ENCODE results near the gene PBRM1.

Gene PBRM1

DNA sequence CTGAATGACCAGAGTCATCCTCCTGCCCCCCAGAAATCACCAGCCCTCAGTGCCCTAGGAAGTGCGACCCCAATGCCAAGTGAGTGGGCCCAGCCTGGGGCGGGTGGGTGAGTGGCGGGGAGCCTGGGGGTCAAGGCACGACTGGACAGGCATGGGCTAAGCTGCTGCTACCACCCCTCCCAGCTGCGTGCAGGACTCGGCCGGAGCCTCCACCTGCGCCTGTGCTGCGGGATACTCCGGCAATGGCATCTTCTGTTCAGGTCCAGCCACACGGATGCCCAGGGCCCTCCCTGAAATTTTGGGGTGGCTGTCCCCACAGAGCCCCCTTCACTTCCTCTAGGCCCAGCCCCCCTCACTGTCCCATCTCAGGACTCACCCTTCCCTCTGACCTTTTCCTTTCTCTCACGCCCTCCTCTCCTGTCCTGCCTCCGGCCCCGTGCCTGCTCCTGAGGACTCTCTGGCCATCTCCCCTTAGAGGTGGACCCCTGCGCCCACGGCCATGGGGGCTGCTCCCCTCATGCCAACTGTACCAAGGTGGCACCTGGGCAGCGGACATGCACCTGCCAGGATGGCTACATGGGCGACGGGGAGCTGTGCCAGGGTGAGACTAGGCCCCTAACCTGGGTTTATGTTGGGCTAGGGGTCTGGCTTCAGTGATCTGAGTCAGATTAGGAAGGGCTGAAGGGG is 169.1 kb downstream of the PBRM1 start:
- Histone ChIP-seq H4K20me1 (ENCODE audit: insufficient read depth, low read length) (no peaks in the 10 kb centered on the region), H3K9me2 (replicated peaks; ENCODE audit: insufficient read depth, low read length) (no peaks in the 10 kb centered on the region), H2AFZ (ENCODE audit: low read length) (no peak overlapping the region), H3K36me3 (replicated peaks; ENCODE audit: insufficient read depth, low read length) (no peaks in the 10 kb centered on the region), H3K4me1 (ENCODE audit: low read length) (no peaks in the 10 kb centered on the region), H3K27ac (ENCODE audit: low read length) (no peak overlapping the region), H3K9ac (ENCODE audit: low read length) (no peak overlapping the region), H3K27me3 (replicated peaks; ENCODE audit: insufficient read depth, low read length) (peaks cover 39% of the 10 kb centered on the region), H3K79me2 (ENCODE audit: low read length) (no peaks in the 10 kb centered on the region), H3F3A (ENCODE audit: insufficient read depth, low read length) (no peaks in the 10 kb centered on the region), H3K4me3 (ENCODE audit: low read length) (no peak overlapping the region), H3K9me3 (replicated peaks; ENCODE audit: insufficient read depth, low read length) (no peaks in the 10 kb centered on the region), H3K4me2 (ENCODE audit: low read depth, low read length) (no peak overlapping the region)
- TF ChIP-seq EZH2 (optimal IDR thresholded peaks at IDR 0.05; ENCODE audit: low read depth, low read length) = no peak
- TF ChIP-seq CTCF (IDR thresholded peaks at IDR 0.05; ENCODE audit: low read length) = no peak
- no peak for TF ChIP-seq EZH2phosphoT487 (IDR thresholded peaks at IDR 0.05; ENCODE audit: low read length)
- DNase-seq = no peak

GRCh38 chr3:52515192-52515591 is 170.5 kb downstream of the PBRM1 start:
- no peaks in the 10 kb centered on the region for H3K9me2 ChIP-seq (replicated peaks; ENCODE audit: insufficient read depth, low read length)
- TF ChIP-seq EZH2 (optimal IDR thresholded peaks at IDR 0.05; ENCODE audit: low read depth, low read length) = no peak
- no peak for TF ChIP-seq EZH2phosphoT487 (IDR thresholded peaks at IDR 0.05; ENCODE audit: low read length)
- no peak for TF ChIP-seq CTCF (IDR thresholded peaks at IDR 0.05; ENCODE audit: low read length)
- no peak overlapping the region for H2AFZ ChIP-seq (ENCODE audit: low read length)
- H3K36me3 ChIP-seq (replicated peaks; ENCODE audit: insufficient read depth, low read length) = no peaks in the 10 kb centered on the region
- no peak overlapping the region for H3K27ac ChIP-seq (ENCODE audit: low read length)
- no peak overlapping the region for H3K9ac ChIP-seq (ENCODE audit: low read length)
- no peak for DNase-seq
- no peaks in the 10 kb centered on the region for H3K9me3 ChIP-seq (replicated peaks; ENCODE audit: insufficient read depth, low read length)
- H3K27me3 ChIP-seq (replicated peaks; ENCODE audit: insufficient read depth, low read length) = peaks cover 39% of the 10 kb centered on the region
- H3K4me3 ChIP-seq (ENCODE audit: low read length) = no peak overlapping the region
- no peaks in the 10 kb centered on the region for H3K79me2 ChIP-seq (ENCODE audit: low read length)
- no peaks in the 10 kb centered on the region for H3F3A ChIP-seq (ENCODE audit: insufficient read depth, low read length)
- H3K4me2 ChIP-seq (ENCODE audit: low read depth, low read length) = no peak overlapping the region
- H4K20me1 ChIP-seq (ENCODE audit: insufficient read depth, low read length) = no peaks in the 10 kb centered on the region
- no peaks in the 10 kb centered on the region for H3K4me1 ChIP-seq (ENCODE audit: low read length)

DNA sequence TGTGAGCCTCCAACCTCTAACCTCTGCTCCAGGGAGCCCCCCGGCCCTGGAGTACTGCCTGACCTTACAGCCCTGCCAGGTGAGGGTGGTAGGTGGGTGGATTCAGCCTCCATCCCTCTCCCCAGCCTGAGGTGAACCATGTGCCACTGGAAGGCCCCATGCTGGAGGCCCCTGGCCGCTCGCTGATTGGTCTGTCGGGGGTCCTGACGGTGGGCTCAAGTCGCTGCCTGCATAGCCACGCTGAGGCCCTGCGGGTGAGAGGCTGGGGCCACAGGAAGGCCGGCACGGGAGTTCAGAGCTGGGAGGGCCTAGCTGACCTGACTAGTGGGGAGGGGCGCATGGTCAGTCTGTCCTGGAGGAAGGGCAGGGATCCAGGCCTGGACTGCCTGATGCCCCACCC is 171.1 kb downstream of the PBRM1 start:
- no peaks in the 10 kb centered on the region for H3F3A ChIP-seq (ENCODE audit: insufficient read depth, low read length)
- TF ChIP-seq EZH2phosphoT487 (IDR thresholded peaks at IDR 0.05; ENCODE audit: low read length) (no peak), EZH2 (optimal IDR thresholded peaks at IDR 0.05; ENCODE audit: low read depth, low read length) (no peak), CTCF (IDR thresholded peaks at IDR 0.05; ENCODE audit: low read length) (no peak)
- no peak overlapping the region for H3K9ac ChIP-seq (ENCODE audit: low read length)
- no peaks in the 10 kb centered on the region for H4K20me1 ChIP-seq (ENCODE audit: insufficient read depth, low read length)
- peaks cover 39% of the 10 kb centered on the region for H3K27me3 ChIP-seq (replicated peaks; ENCODE audit: insufficient read depth, low read length)
- H2AFZ ChIP-seq (ENCODE audit: low read length) = no peak overlapping the region
- no peaks in the 10 kb centered on the region for H3K9me3 ChIP-seq (replicated peaks; ENCODE audit: insufficient read depth, low read length)
- no peaks in the 10 kb centered on the region for H3K9me2 ChIP-seq (replicated peaks; ENCODE audit: insufficient read depth, low read length)
- H3K4me2 ChIP-seq (ENCODE audit: low read depth, low read length) = no peak overlapping the region
- no peak for DNase-seq
- H3K79me2 ChIP-seq (ENCODE audit: low read length) = no peaks in the 10 kb centered on the region
- no peak overlapping the region for H3K4me3 ChIP-seq (ENCODE audit: low read length)
- H3K4me1 ChIP-seq (ENCODE audit: low read length) = no peaks in the 10 kb centered on the region
- H3K27ac ChIP-seq (ENCODE audit: low read length) = no peak overlapping the region
- no peaks in the 10 kb centered on the region for H3K36me3 ChIP-seq (replicated peaks; ENCODE audit: insufficient read depth, low read length)
